Stromal cell of bone marrow (primary cell): Measurements from ENCODE around the gene LCN12.

Experiments used
- DNase-seq: peaks from one replicate; pipeline ENCODE4 v3.0.0-alpha.2; 2012; ENCODE audit warnings: low read depth

The LCN12 gene

GRCh38 chr9:136951541-136952320, at the start of gene LCN12:
Gene LCN12, plus strand, starts transcription at chr9:136952273. Its CDS starts 55 bp downstream, at chr9:136952328.
- DNase-seq = no peak

- DNase-seq = no peak
Measured at GRCh38 chr9:136903041-136903554, 49.0 kb upstream of the LCN12 start.

- DNase-seq = no peak
Measured at GRCh38 chr9:136906266-136906665, 45.8 kb upstream of the LCN12 start.

- DNase-seq = no peak
Measured at GRCh38 chr9:136907011-136907914, 44.8 kb upstream of the LCN12 start.

- DNase-seq = no peak
Measured at GRCh38 chr9:136910197-136910900, 41.7 kb upstream of the LCN12 start.

- no peak for DNase-seq
Measured at GRCh38 chr9:136910901-136911245, 41.2 kb upstream of the LCN12 start.

- no peak for DNase-seq
Measured at GRCh38 chr9:136913701-136914438, 38.2 kb upstream of the LCN12 start.

GRCh38 chr9:136915632-136916329, 36.3 kb upstream of the LCN12 start:
- DNase-seq = no peak

- no peak for DNase-seq
Measured at GRCh38 chr9:136916330-136917184, 35.5 kb upstream of the LCN12 start.

GRCh38 chr9:136917902-136918301, 34.2 kb upstream of the LCN12 start:
- no peak for DNase-seq

- no peak for DNase-seq
Measured at GRCh38 chr9:136920069-136920468, 32.0 kb upstream of the LCN12 start.

- DNase-seq = no peak
Measured at GRCh38 chr9:136920734-136921231, 31.3 kb upstream of the LCN12 start.

GRCh38 chr9:136921307-136921706, 30.8 kb upstream of the LCN12 start:
- no peak for DNase-seq

- no peak for DNase-seq
Measured at GRCh38 chr9:136921718-136922117, 30.4 kb upstream of the LCN12 start.

GRCh38 chr9:136922540-136922939, 29.5 kb upstream of the LCN12 start:
- DNase-seq = no peak

- DNase-seq = no peak
Measured at GRCh38 chr9:136923881-136924280, 28.2 kb upstream of the LCN12 start.

GRCh38 chr9:136925414-136926153, 26.5 kb upstream of the LCN12 start:
- DNase-seq = no peak

- no peak for DNase-seq
Measured at GRCh38 chr9:136926154-136926704, 25.8 kb upstream of the LCN12 start.

- DNase-seq = no peak
Measured at GRCh38 chr9:136926749-136927148, 25.3 kb upstream of the LCN12 start.
